ENCODE data around the gene CCL13.

Gene CCL13

GRCh38 chr17:34386697-34387550, 30.6 kb downstream of the CCL13 start:
- DNase-seq = no peak

GRCh38 chr17:34387566-34387965, 31.3 kb downstream of the CCL13 start:
- no peak for DNase-seq

GRCh38 chr17:34389126-34389750, 33.0 kb downstream of the CCL13 start:
- DNase-seq = no peak

- DNase-seq = no peak
Observed at GRCh38 chr17:34390649-34391048, 34.4 kb downstream of the CCL13 start.

- DNase-seq = no peak
Observed at GRCh38 chr17:34391241-34391640, 35.0 kb downstream of the CCL13 start.

GRCh38 chr17:34393401-34393800, 37.1 kb downstream of the CCL13 start:
- no peak for DNase-seq

- no peak for DNase-seq
Observed at GRCh38 chr17:34397265-34397664, 41.0 kb downstream of the CCL13 start.

GRCh38 chr17:34398990-34399389, 42.7 kb downstream of the CCL13 start:
- no peak for DNase-seq

GRCh38 chr17:34399725-34400124, 43.4 kb downstream of the CCL13 start:
- no peak for DNase-seq

GRCh38 chr17:34400301-34400931, 44.1 kb downstream of the CCL13 start:
- DNase-seq = no peak

- DNase-seq = no peak
Observed at GRCh38 chr17:34401165-34401564, 44.9 kb downstream of the CCL13 start.

- no peak for DNase-seq
Observed at GRCh38 chr17:34403006-34403405, 46.7 kb downstream of the CCL13 start.

GRCh38 chr17:34406226-34406625, 49.9 kb downstream of the CCL13 start:
- no peak for DNase-seq
